GM12878 (cell line): ENCODE data around the gene AKAP13. TPM values are rescaled to one million over a fixed set of nuclear protein-coding genes. Genes with fewer than 3 reads are reported as not detected.

ENCODE experiments used
- ATAC-seq: fragments of 200-7000 bp; cut with Tn5 transposase; 3 replicates; pipeline ENCODE4 v1.9.1; 2020; ENCODE audit warnings: mild to moderate bottlenecking, moderate library complexity
- BruUV-seq: library from RNA; stranded (reverse); fragments of 400-500 nt; replicated peaks from 2 replicates; lab custom pipeline; 2021; lab: Mats Ljungman, UMichigan
- CTCF ChIA-PET: fragments of 300-600 bp; sonication (Branson Sonifier 250); formaldehyde crosslinking; extraction: SDS; loops from one replicate; lab custom pipeline; 2021; ENCODE audit warnings: inconsistent platforms; lab: Yijun Ruan, JAX
- POLR2A ChIA-PET: fragments of 350-600 bp; formaldehyde crosslinking; extraction: SDS; loops from one replicate; lab custom pipeline; 2021; ENCODE audit warnings: inconsistent platforms; lab: Charles Lee
- RAD21 ChIA-PET: fragments of 300-600 bp; sonication (Branson Sonifier 250); formaldehyde crosslinking; loops from one replicate; lab custom pipeline; 2023; ENCODE audit warnings: antibody characterized with exemption; ENCODE audit not compliant: unreplicated experiment; lab: Charles Lee
- SMC1A ChIA-PET: fragments of 300-600 bp; sonication (Branson Sonifier 250); formaldehyde crosslinking; loops from one replicate; lab custom pipeline; 2023; ENCODE audit not compliant: unreplicated experiment, uncharacterized antibody; lab: Charles Lee
- DNase-seq: peaks from one replicate; pipeline ENCODE4 v3.0.0-alpha.2; 2011; ENCODE audit warnings: low read depth, low spot score
- FAIRE-seq: peaks from 3 replicates; lab custom pipeline; 2011; peaks lifted over from hg19 to GRCh38; lab: Jason Lieb, UNC
- H2AFZ ChIP-seq: 2 replicates; pipeline ENCODE4 v1.6.0; 2011; ENCODE audit warnings: low read depth, low read length, control low read depth; ENCODE audit not compliant: control insufficient read depth
- H3K27ac ChIP-seq: 2 replicates; pipeline ENCODE4 v1.5.1; 2011; ENCODE audit warnings: control low read depth; ENCODE audit not compliant: control insufficient read depth, insufficient read depth
- H3K27me3 ChIP-seq, 2 experiments: replicated peaks in 1 of 2; 2 replicates each; pipeline versions ENCODE4 v1.6.0 to v1.6.1; 2011; ENCODE audit warnings: low read length in 1 of 2; ENCODE audit not compliant: control insufficient read depth in 2 of 2, insufficient read depth in 2 of 2
- H3K36me3 ChIP-seq, 2 experiments: 2 replicates each; pipeline ENCODE4 v1.5.1; 2011; ENCODE audit warnings: low read length in 1 of 2; ENCODE audit not compliant: control insufficient read depth in 2 of 2, insufficient read depth in 2 of 2
- H3K4me1 ChIP-seq: 2 replicates; pipeline ENCODE4 v1.6.1; 2011; ENCODE audit warnings: mild to moderate bottlenecking, low read length, moderate library complexity, mixed read lengths; ENCODE audit not compliant: control insufficient read depth, insufficient read depth
- H3K4me2 ChIP-seq: 2 replicates; pipeline ENCODE4 v1.6.0; 2011; ENCODE audit warnings: control low read depth; ENCODE audit not compliant: control insufficient read depth, insufficient read depth
- H3K4me3 ChIP-seq: fragments of 200-600 bp; sonication (generic); 2 replicates; pipeline ENCODE4 v1.5.1; 2016
- H3K79me2 ChIP-seq: 2 replicates; pipeline ENCODE4 v1.6.0; 2011; ENCODE audit warnings: low read length; ENCODE audit not compliant: control insufficient read depth, insufficient read depth
- H3K9ac ChIP-seq: 2 replicates; pipeline ENCODE4 v1.8.0; 2011; ENCODE audit warnings: low read length, control low read depth, mixed read lengths; ENCODE audit not compliant: control insufficient read depth, insufficient read depth
- H3K9me3 ChIP-seq: replicated peaks from 3 replicates; pipeline ENCODE4 v1.5.1; 2011; ENCODE audit warnings: mild to moderate bottlenecking, low read length; ENCODE audit not compliant: control insufficient read depth, insufficient read depth
- H4K20me1 ChIP-seq: 2 replicates; pipeline ENCODE4 v1.6.0; 2011; ENCODE audit not compliant: control insufficient read depth, insufficient read depth
- CHD2 ChIP-seq: IDR thresholded peaks from 2 replicates; pipeline ENCODE4 v1.6.1; 2011; ENCODE audit warnings: low read depth, low read length, improper control_type of control experiment, borderline replicate concordance
- CUX1 ChIP-seq: IDR thresholded peaks from 2 replicates; pipeline ENCODE4 v1.6.1; 2012; ENCODE audit warnings: improper control_type of control experiment, low read depth, low read length; ENCODE audit not compliant: insufficient replicate concordance
- ETV6 ChIP-seq, 2 experiments: fragments of 450-650 bp in 1 of 2; IDR thresholded peaks in 1 of 2; conservative IDR thresholded peaks in 1 of 2; 2 replicates each; pipeline ENCODE4 v1.6.1; 2014; ENCODE audit warnings: antibody characterized with exemption in 1 of 2, borderline replicate concordance in 1 of 2, low read depth in 1 of 2, mild to moderate bottlenecking in 1 of 2, moderate library complexity in 1 of 2
- IKZF2 ChIP-seq, 2 experiments: fragments of 450-650 bp; IDR thresholded peaks; 2 replicates each; pipeline ENCODE4 v1.6.1; 2017; ENCODE audit warnings: mild to moderate bottlenecking in 2 of 2, moderate library complexity in 2 of 2
- KAT2A ChIP-seq: conservative IDR thresholded peaks from 2 replicates; pipeline ENCODE4 v1.6.1; 2011; ENCODE audit warnings: low read depth, low read length; ENCODE audit not compliant: control insufficient read depth
- KLF5 ChIP-seq: fragments of 450-650 bp; IDR thresholded peaks from 2 replicates; pipeline ENCODE4 v1.6.1; 2014; ENCODE audit warnings: mild to moderate bottlenecking; ENCODE audit not compliant: partially characterized antibody
- POLR2AphosphoS5 ChIP-seq: IDR thresholded peaks from 2 replicates; pipeline ENCODE4 v1.6.1; 2011; ENCODE audit warnings: mild to moderate bottlenecking, low read length, inconsistent platforms
- ZSCAN29 ChIP-seq: fragments of 450-650 bp; IDR thresholded peaks from 2 replicates; pipeline ENCODE4 v1.6.1; 2017; ENCODE audit warnings: mild to moderate bottlenecking, moderate library complexity
- WGBS: methylation state at CpG from one replicate; pipeline ENCODE4 v1.1.6; 2016; ENCODE audit warnings: low lambda C conversion rate; ENCODE audit not compliant: insufficient replicate concordance, insufficient coverage; ENCODE audit errors: missing lambda C conversion rate; 5-methylcytosine and 5-hydroxymethylcytosine counted together
- in situ Hi-C: fragments of 300-500 bp; cut with MboI; formaldehyde crosslinking; loops from 9 replicates; pipeline ENCODE4 v1.14.3; 2018; ENCODE audit warnings: mixed read lengths
- intact Hi-C: fragments of 100-400 bp; cut with micrococcal nuclease; formaldehyde crosslinking; loops from one replicate; pipeline ENCODE4 v1.14.2; 2022; ENCODE audit not compliant: unreplicated experiment
- polyA plus RNA-seq, 11 experiments: library from polyadenylated mRNA; depleted of rRNA in 4 of 11; unstranded in 6 of 11; stranded (reverse) in 5 of 11; fragments of >200 nt; fragmentation: Nextera tagmentation in 4 of 11; fragmentation: Illumina TruSeq in 1 of 11; extraction: Ambion mirVana in 4 of 11; extraction: Trizol in 1 of 11; gene quantifications; 1 replicate in 1 of 11; 2 replicates in 10 of 11; pipeline versions ENCODE4 v1.2.1 to v1.2.3, GENCODE V29; 2011 to 2016; ENCODE audit warnings: inconsistent platforms in 2 of 11, missing spikeins in 2 of 11, low read depth in 1 of 11
- total RNA-seq, 4 experiments: library from RNA; depleted of rRNA in 3 of 4; stranded (reverse); fragments of >200 nt in 3 of 4; fragmentation: Illumina TruSeq in 1 of 4; extraction: Trizol in 1 of 4; gene quantifications; 2 replicates each; pipeline versions ENCODE4 v1.2.1 to v1.2.3, GENCODE V29; 2013 to 2021

Gene AKAP13
- total and polyA plus RNA-seq, 10 of the 15 experiments (the other 5 are each of a cell fraction or from before 2014, with no cell fraction given) = 14.4 to 74.9 (median 55.1) TPM

GRCh38 chr15:85745023-85745422 lies 364.6 kb downstream of the AKAP13 start:
- BruUV-seq = TSS peak; percentile 8
- Histone ChIP-seq H3K27me3 (no peaks in the 10 kb centered on the region), H2AFZ (no peak overlapping the region), H3K36me3 (peaks cover 35 to 50% of the 10 kb centered on the region in 2 experiments), H4K20me1 (no peaks in the 10 kb centered on the region), H3K4me3 (no peak overlapping the region), H3K9me3 (no peaks in the 10 kb centered on the region), H3K27ac (no peak overlapping the region), H3K4me2 (no peak overlapping the region), H3K9ac (no peak overlapping the region), H3K79me2 (no peaks in the 10 kb centered on the region), H3K4me1 (no peaks in the 10 kb centered on the region)
- ChIA-PET RAD21 (no interaction called here), CTCF (no interaction called here), SMC1A (no interaction called here), POLR2A (no interaction called here)
- 91% methylated on average over 12 of the region's 12 CpGs for WGBS
- FAIRE-seq (no peak), DNase-seq (no peak), ATAC-seq (no peak)
- intact Hi-C loops = loop anchor here (5.0 kb wide), 1 partner anchor 47 kb away; the partner anchor contains the start of gene KLHL25
- TF ChIP-seq ZSCAN29 (no peak), CHD2 (no peak), IKZF2 (IDR thresholded peaks at IDR 0.05) (no peak), ETV6 (conservative IDR thresholded peaks at IDR 0.05 in 1 of 2, IDR thresholded peaks at IDR 0.05 in 1 of 2; ENCODE audit: borderline replicate concordance in 1 of 2, low read depth in 1 of 2) (no peak), CUX1 (no peak), KAT2A (no peak), POLR2AphosphoS5 (0 out of 2 replicates have a peak, but pooled peaks have one; percentile 34), KLF5 (no peak)
- in situ Hi-C loops = no loop called here
